MM.1S (cell line): ENCODE results near the gene CCNF.

Source experiments
- DNase-seq: peaks from one replicate; pipeline ENCODE4 v3.0.0-alpha.2; 2015
- H2AFZ ChIP-seq: fragments of 300-600 bp; sonication (generic); 2 replicates; pipeline ENCODE4 v1.6.0; 2016; ENCODE audit warnings: antibody characterized with exemption, low read length
- H3F3A ChIP-seq: fragments of 300-600 bp; sonication (generic); 2 replicates; pipeline ENCODE4 v1.6.1; 2016; ENCODE audit warnings: mild to moderate bottlenecking, antibody characterized with exemption, low read length, moderate library complexity, mixed read lengths; ENCODE audit not compliant: insufficient read depth
- H3K27ac ChIP-seq: fragments of 300-600 bp; sonication (generic); 2 replicates; pipeline ENCODE4 v1.5.1; 2016; ENCODE audit warnings: mild to moderate bottlenecking, low read length
- H3K27me3 ChIP-seq: fragments of 300-600 bp; sonication (generic); replicated peaks from 2 replicates; pipeline ENCODE4 v1.6.0; 2016; ENCODE audit warnings: low read length; ENCODE audit not compliant: insufficient read depth
- H3K36me3 ChIP-seq: fragments of 300-600 bp; sonication (generic); replicated peaks from 2 replicates; pipeline ENCODE4 v1.6.1; 2016; ENCODE audit warnings: mild to moderate bottlenecking, low read length, mixed read lengths; ENCODE audit not compliant: insufficient read depth
- H3K4me1 ChIP-seq: fragments of 300-600 bp; sonication (generic); 2 replicates; pipeline ENCODE4 v1.6.1; 2016; ENCODE audit warnings: low read length, mixed read lengths
- H3K4me2 ChIP-seq: fragments of 300-600 bp; sonication (generic); 2 replicates; pipeline ENCODE4 v1.6.0; 2016; ENCODE audit warnings: low read depth, low read length
- H3K4me3 ChIP-seq: fragments of 300-600 bp; sonication (generic); 2 replicates; pipeline ENCODE4 v1.5.1; 2016; ENCODE audit warnings: low read length, mixed read lengths
- H3K79me2 ChIP-seq: fragments of 300-600 bp; sonication (generic); 2 replicates; pipeline ENCODE4 v1.6.1; 2016; ENCODE audit warnings: mixed run types, low read length, mixed read lengths
- H3K9ac ChIP-seq: fragments of 300-600 bp; sonication (generic); 2 replicates; pipeline ENCODE4 v1.6.1; 2016; ENCODE audit warnings: low read length, mixed read lengths
- H3K9me2 ChIP-seq: fragments of 300-600 bp; sonication (generic); replicated peaks from 2 replicates; pipeline ENCODE4 v1.6.1; 2016; ENCODE audit warnings: mild to moderate bottlenecking, low read length, mixed read lengths; ENCODE audit not compliant: insufficient read depth
- H3K9me3 ChIP-seq: fragments of 300-600 bp; sonication (generic); replicated peaks from 2 replicates; pipeline ENCODE4 v1.6.1; 2016; ENCODE audit warnings: mild to moderate bottlenecking, low read length, mixed read lengths; ENCODE audit not compliant: insufficient read depth
- H4K20me1 ChIP-seq: fragments of 300-600 bp; sonication (generic); 2 replicates; pipeline ENCODE4 v1.6.1; 2016; ENCODE audit warnings: mild to moderate bottlenecking, low read length, moderate library complexity, mixed read lengths; ENCODE audit not compliant: insufficient read depth
- EZH2 ChIP-seq: fragments of 300-600 bp; sonication (generic); optimal IDR thresholded peaks from 2 replicates; pipeline ENCODE3; 2017; ENCODE audit warnings: low read depth, mild to moderate bottlenecking, antibody characterized with exemption, low read length, mixed read lengths
- EZH2phosphoT487 ChIP-seq: fragments of 300-600 bp; sonication (generic); IDR thresholded peaks from 2 replicates; pipeline ENCODE4 v1.6.1; 2018; ENCODE audit warnings: antibody characterized with exemption, low read length
- TF ChIP-seq, protein P1 (sequence below): fragments of 300-600 bp; sonication (generic); IDR thresholded peaks from 2 replicates; pipeline ENCODE4 v1.5.1; 2016; ENCODE audit warnings: antibody characterized with exemption, low read length, mixed read lengths

Gene CCNF

DNA sequence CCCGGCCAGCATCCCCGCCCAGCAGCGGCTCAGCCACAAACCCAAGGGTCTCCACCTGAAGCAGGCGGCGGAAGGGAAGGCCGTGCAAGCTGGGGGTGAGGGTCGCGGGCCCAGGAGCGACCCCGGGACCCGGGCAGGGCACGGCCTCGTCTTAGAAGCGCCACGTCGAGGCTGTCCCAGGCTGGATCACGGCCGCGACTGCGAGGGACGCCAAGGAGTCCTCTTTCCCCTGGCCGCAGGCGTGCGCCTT, 538 bp upstream of the CCNF start:
- Histone ChIP-seq H3K79me2 (peaks cover 40% of the 10 kb centered on the region), H3K4me2 (peak overlapping the region; percentile 98), H3K4me3 (peak overlapping the region; percentile 89), H3F3A (no peaks in the 10 kb centered on the region), H3K27me3 (no peaks in the 10 kb centered on the region), H3K27ac (peak overlapping the region; percentile 37; the same call in 1 of the 2 replicates), H3K9me2 (no peaks in the 10 kb centered on the region), H3K4me1 (peaks cover 10% of the 10 kb centered on the region), H3K9ac (peak overlapping the region; percentile 83), H3K9me3 (no peaks in the 10 kb centered on the region), H2AFZ (peak overlapping the region; percentile 98), H3K36me3 (peaks cover 5% of the 10 kb centered on the region; the same call in 1 of the 2 replicates), H4K20me1 (no peaks in the 10 kb centered on the region)
- TF ChIP-seq, protein P1, sequence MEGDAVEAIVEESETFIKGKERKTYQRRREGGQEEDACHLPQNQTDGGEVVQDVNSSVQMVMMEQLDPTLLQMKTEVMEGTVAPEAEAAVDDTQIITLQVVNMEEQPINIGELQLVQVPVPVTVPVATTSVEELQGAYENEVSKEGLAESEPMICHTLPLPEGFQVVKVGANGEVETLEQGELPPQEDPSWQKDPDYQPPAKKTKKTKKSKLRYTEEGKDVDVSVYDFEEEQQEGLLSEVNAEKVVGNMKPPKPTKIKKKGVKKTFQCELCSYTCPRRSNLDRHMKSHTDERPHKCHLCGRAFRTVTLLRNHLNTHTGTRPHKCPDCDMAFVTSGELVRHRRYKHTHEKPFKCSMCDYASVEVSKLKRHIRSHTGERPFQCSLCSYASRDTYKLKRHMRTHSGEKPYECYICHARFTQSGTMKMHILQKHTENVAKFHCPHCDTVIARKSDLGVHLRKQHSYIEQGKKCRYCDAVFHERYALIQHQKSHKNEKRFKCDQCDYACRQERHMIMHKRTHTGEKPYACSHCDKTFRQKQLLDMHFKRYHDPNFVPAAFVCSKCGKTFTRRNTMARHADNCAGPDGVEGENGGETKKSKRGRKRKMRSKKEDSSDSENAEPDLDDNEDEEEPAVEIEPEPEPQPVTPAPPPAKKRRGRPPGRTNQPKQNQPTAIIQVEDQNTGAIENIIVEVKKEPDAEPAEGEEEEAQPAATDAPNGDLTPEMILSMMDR = no peak
- TF ChIP-seq EZH2 (no peak), EZH2phosphoT487 (no peak)
- DNase-seq = no peak

DNA sequence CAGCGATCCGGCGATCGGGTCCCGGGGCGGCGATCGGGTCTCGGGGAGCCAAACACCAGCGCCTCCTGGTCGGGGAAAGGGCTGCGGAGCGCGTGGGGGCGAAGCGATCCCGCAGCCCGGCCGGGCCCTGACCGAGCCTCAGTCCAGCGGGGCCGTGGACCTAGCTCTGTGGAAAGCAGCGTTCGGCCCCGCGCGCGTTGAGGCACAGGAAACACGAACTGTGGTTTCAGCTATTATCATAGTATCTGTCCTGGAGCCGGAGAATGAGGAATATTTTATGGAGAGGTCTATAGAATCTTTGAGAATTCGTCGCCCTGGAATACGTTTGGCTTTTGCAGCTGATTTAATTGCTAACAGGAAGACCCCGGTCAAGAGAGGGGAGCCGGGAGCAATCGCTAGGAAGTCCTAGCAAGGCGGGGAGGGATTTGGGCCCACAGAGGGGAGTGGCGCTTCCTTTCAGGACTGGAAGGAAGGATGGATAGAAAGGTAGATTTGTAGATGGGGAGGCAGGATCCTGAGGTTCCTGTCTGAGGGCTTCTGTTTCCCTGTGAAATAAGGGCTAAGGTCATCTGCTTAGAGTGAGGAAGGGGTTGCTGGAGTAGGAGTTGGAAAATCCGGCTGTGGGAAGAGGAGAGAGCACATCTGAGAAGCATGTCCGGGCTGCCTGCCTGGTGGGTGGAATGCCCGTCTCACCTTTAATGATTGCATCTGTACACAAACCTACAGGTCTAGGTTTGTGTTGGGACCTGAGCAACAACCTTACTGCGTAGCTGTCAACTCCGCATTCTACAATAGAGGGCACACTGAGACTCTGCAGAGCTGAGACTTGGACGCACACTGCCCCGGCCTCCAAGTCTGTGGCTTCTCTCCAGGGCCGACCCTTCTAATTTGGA, 770 bp downstream of the CCNF start:
- H3K4me2 ChIP-seq = peak overlapping the region; percentile 93
- H2AFZ ChIP-seq = peak overlapping the region; percentile 88
- peaks cover 5% of the 10 kb centered on the region; the same call in 1 of the 2 replicates for H3K36me3 ChIP-seq
- no peaks in the 10 kb centered on the region for H3K9me3 ChIP-seq
- DNase-seq = peak; percentile 71
- H3K79me2 ChIP-seq = peaks cover 40% of the 10 kb centered on the region
- H3K9ac ChIP-seq = peak overlapping the region; percentile 77
- TF ChIP-seq EZH2 = no peak
- TF ChIP-seq, protein P1 = peak; percentile 43
- TF ChIP-seq EZH2phosphoT487 = no peak
- no peaks in the 10 kb centered on the region for H3F3A ChIP-seq
- no peak overlapping the region for H3K27ac ChIP-seq
- peaks cover 10% of the 10 kb centered on the region for H3K4me1 ChIP-seq
- peak overlapping the region; percentile 88 for H3K4me3 ChIP-seq
- H3K27me3 ChIP-seq = no peaks in the 10 kb centered on the region
- H4K20me1 ChIP-seq = no peaks in the 10 kb centered on the region
- no peaks in the 10 kb centered on the region for H3K9me2 ChIP-seq

DNA sequence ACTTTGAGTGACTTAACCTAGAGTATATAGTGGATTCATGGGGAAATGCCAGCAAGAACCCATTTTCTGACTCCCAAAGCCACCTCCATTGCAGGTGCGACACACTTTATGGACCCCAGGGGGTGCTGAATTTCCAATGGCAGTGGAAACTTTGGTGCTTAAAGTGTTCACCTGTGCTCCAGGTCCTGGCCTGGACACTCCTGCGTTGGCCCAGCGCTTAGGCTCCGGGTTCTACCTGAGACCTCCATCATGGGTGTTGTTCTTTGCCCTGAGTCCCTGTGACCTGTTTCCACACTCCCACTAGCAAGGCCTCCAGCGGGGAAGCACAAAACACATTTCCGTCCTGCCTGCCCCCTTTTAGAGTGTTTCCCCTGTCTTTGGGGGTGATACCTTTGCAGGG, 3.0 kb downstream of the CCNF start:
- no peaks in the 10 kb centered on the region for H3K27me3 ChIP-seq
- H2AFZ ChIP-seq = no peak overlapping the region
- H3F3A ChIP-seq = no peaks in the 10 kb centered on the region
- H3K27ac ChIP-seq = no peak overlapping the region
- TF ChIP-seq EZH2phosphoT487 (no peak), EZH2 (no peak)
- TF ChIP-seq, protein P1 = peak; percentile 13; the same call in 1 of the 2 replicates
- H3K4me3 ChIP-seq = no peak overlapping the region
- H3K9me3 ChIP-seq = no peaks in the 10 kb centered on the region
- H3K9ac ChIP-seq = no peak overlapping the region
- H4K20me1 ChIP-seq = no peaks in the 10 kb centered on the region
- peaks cover 10% of the 10 kb centered on the region for H3K4me1 ChIP-seq
- peaks cover 40% of the 10 kb centered on the region for H3K79me2 ChIP-seq
- no peak for DNase-seq
- H3K36me3 ChIP-seq = peaks cover 17% of the 10 kb centered on the region
- H3K4me2 ChIP-seq = no peak overlapping the region
- H3K9me2 ChIP-seq = no peaks in the 10 kb centered on the region
